ENCODE data around the gene FUS. TPM values are rescaled to one million over a fixed set of nuclear protein-coding genes. Genes with fewer than 3 reads are reported as not detected.

Gene FUS
- total RNA-seq, 2 experiments from 2014 or later, result 486 to 533 TPM

Other genes starting within 250 kb of the FUS start
- 10 to 100 TPM in 1 of 2 experiments, 1 to 10 TPM in 1; 7.6 to 10.9 TPM for gene ORAI3, start 231.1 kb upstream of the FUS start, total RNA-seq
- gene SETD1A, start 222.4 kb upstream of the FUS start, total RNA-seq, result 10 to 100 TPM; 18.0 to 19.2 TPM
- gene HSD3B7, start 194.9 kb upstream of the FUS start, total RNA-seq, result 1 to 10 TPM in 1 of 2 experiments, under 1 TPM in 1; 0.45 to 1.3 TPM
- gene STX1B, start 169.5 kb upstream of the FUS start, total RNA-seq, result 1 to 10 TPM; 1.1 to 1.8 TPM
- 10 to 100 TPM; 25.2 to 27.7 TPM for gene STX4, start 146.6 kb upstream of the FUS start, total RNA-seq
- 10 to 100 TPM; 16.2 to 18.8 TPM for gene ZNF668, start 105.9 kb upstream of the FUS start, total RNA-seq
- gene ZNF646, start 105.7 kb upstream of the FUS start, total RNA-seq, result 10 to 100 TPM; 22.0 to 24.4 TPM
- gene PRSS53, start 91.2 kb upstream of the FUS start, total RNA-seq, result 1 to 10 TPM; 5.5 to 8.6 TPM
- gene VKORC1, start 85.3 kb upstream of the FUS start, total RNA-seq, result 10 to 100 TPM; 68.5 to 71.5 TPM
- gene BCKDK, start 71.8 kb upstream of the FUS start, total RNA-seq, result 10 to 100 TPM; 55.1 to 58.7 TPM
- 10 to 100 TPM; 55.6 to 58.7 TPM for gene KAT8, start 62.5 kb upstream of the FUS start, total RNA-seq
- not detected for gene PRSS8, start 44.4 kb upstream of the FUS start, total RNA-seq
- under 1 TPM; 0.18 to 0.72 TPM for gene PRSS36, start 30.1 kb upstream of the FUS start, total RNA-seq
- gene PYCARD, start 22.6 kb downstream of the FUS start, total RNA-seq, result 1 to 10 TPM; 5.9 to 6.1 TPM
- not detected for gene TRIM72, start 34.0 kb downstream of the FUS start, total RNA-seq
- gene PYDC1, start 37.0 kb downstream of the FUS start, total RNA-seq, result not detected
- gene ITGAM, start 79.8 kb downstream of the FUS start, total RNA-seq, result under 1 TPM; 0.88 to 0.96 TPM
- gene ITGAX, start 175.0 kb downstream of the FUS start, total RNA-seq, result 1 to 10 TPM; 4.4 to 5.4 TPM
- not detected for gene ITGAD, start 213.2 kb downstream of the FUS start, total RNA-seq
- not detected for gene COX6A2, start 248.2 kb downstream of the FUS start, total RNA-seq